MCF 10A (cell line): Measurements from ENCODE around the gene DGKG. TPM values are rescaled to one million over a fixed set of nuclear protein-coding genes. Genes with fewer than 3 reads are reported as not detected.

Experiments
- BruUV-seq: library from RNA; stranded (reverse); fragments of 400-500 nt; replicated peaks from 2 replicates; lab custom pipeline; 2021; lab: Mats Ljungman, UMichigan
- CTCF ChIA-PET: fragments of 300-600 bp; sonication (Branson Sonifier 250); formaldehyde crosslinking; extraction: SDS; loops from one replicate; lab custom pipeline; 2021; ENCODE audit warnings: antibody characterized with exemption, inconsistent platforms; lab: Yijun Ruan, JAX
- POLR2A ChIA-PET: fragments of 300-600, 350-650 bp; sonication (Branson Sonifier 250); formaldehyde crosslinking; extraction: SDS; loops from one replicate; lab custom pipeline; 2020; ENCODE audit warnings: antibody characterized with exemption, inconsistent platforms; lab: Yijun Ruan, JAX
- DNase-seq: peaks from one replicate; pipeline ENCODE4 v3.0.0-alpha.2; 2018; ENCODE audit not compliant: unreplicated experiment
- H3K27ac Mint-ChIP-seq: one replicate; pipeline ENCODE4 v1.8.0; 2022; ENCODE audit warnings: mild to moderate bottlenecking, low read depth, mixed read lengths; ENCODE audit not compliant: unreplicated experiment
- H3K27me3 Mint-ChIP-seq: one replicate; pipeline ENCODE4 v1.8.0; 2022; ENCODE audit warnings: mixed read lengths; ENCODE audit not compliant: insufficient read depth, unreplicated experiment
- H3K36me3 Mint-ChIP-seq: one replicate; pipeline ENCODE4 v1.8.0; 2022; ENCODE audit warnings: mild to moderate bottlenecking, moderate library complexity, mixed read lengths; ENCODE audit not compliant: insufficient read depth, unreplicated experiment
- H3K4me1 Mint-ChIP-seq: one replicate; pipeline ENCODE4 v1.8.0; 2022; ENCODE audit warnings: mixed read lengths; ENCODE audit not compliant: insufficient read depth, unreplicated experiment
- H3K4me3 Mint-ChIP-seq: one replicate; pipeline ENCODE4 v1.8.0; 2022; ENCODE audit warnings: mild to moderate bottlenecking, moderate library complexity, mixed read lengths; ENCODE audit not compliant: unreplicated experiment
- H3K9me3 Mint-ChIP-seq: one replicate; pipeline ENCODE4 v1.8.0; 2022; ENCODE audit warnings: mixed read lengths; ENCODE audit not compliant: unreplicated experiment
- intact Hi-C: fragments of 100-400 bp; cut with micrococcal nuclease; formaldehyde crosslinking; loops from 2 replicates; pipeline ENCODE4 v1.14.1; 2022
- total RNA-seq: library from RNA; stranded (reverse); gene quantifications from 2 replicates; pipeline ENCODE4 v1.2.3, GENCODE V29; 2022
- TF ChIP-seq, protein P1 (sequence below): fragments of 200-600 bp; IDR thresholded peaks from one replicate; pipeline ENCODE4 v1.8.0; 2022; ENCODE audit warnings: antibody characterized with exemption, mild to moderate bottlenecking; ENCODE audit not compliant: unreplicated experiment

The DGKG gene
- total RNA-seq, 1 experiment from 2014 or later: not detected

DNA sequence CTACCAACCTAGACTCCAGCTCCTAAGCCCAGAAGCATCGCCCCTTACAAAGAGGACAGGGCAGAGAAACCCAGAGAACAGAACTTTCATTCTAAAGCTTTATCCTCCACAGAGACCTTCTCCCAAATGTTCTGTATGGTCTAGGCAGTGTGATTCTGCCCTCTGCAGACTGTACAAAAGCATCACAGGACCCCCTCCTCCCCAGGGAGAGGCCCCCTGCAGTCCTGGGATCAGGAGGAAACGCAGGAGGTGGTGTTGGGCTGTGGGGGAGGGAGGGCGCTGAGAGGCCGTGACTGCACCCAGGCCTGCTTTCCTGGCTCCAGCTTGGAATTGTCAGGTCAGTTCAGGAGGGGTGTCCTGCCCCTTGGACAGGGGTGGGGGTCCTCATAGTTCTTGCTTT lies 101.3 kb downstream of the DGKG start:
- ChIA-PET CTCF (interaction anchor here (0.6 to 5.7 kb wide), 8 partner anchors 9 to 289 kb away, joined by 3 to 107 read pairs (median 4); no protein-coding TSS in a partner anchor), POLR2A (interaction anchor here (0.6 to 1.9 kb wide), 3 partner anchors 279 to 523 kb away, joined by 3 to 6 read pairs (median 5); partner anchors contain the start of gene TBCCD1)
- Mint-ChIP-seq H3K4me3 (no peak overlapping the region), H3K4me1 (peaks cover 12% of the 10 kb centered on the region), H3K27ac (no peak overlapping the region), H3K9me3 (no peaks in the 10 kb centered on the region), H3K27me3 (peaks cover 11% of the 10 kb centered on the region), H3K36me3 (no peaks in the 10 kb centered on the region)
- BruUV-seq: no TSS peak
- no peak for DNase-seq
- intact Hi-C loops: no loop called here
- TF ChIP-seq, protein P1, sequence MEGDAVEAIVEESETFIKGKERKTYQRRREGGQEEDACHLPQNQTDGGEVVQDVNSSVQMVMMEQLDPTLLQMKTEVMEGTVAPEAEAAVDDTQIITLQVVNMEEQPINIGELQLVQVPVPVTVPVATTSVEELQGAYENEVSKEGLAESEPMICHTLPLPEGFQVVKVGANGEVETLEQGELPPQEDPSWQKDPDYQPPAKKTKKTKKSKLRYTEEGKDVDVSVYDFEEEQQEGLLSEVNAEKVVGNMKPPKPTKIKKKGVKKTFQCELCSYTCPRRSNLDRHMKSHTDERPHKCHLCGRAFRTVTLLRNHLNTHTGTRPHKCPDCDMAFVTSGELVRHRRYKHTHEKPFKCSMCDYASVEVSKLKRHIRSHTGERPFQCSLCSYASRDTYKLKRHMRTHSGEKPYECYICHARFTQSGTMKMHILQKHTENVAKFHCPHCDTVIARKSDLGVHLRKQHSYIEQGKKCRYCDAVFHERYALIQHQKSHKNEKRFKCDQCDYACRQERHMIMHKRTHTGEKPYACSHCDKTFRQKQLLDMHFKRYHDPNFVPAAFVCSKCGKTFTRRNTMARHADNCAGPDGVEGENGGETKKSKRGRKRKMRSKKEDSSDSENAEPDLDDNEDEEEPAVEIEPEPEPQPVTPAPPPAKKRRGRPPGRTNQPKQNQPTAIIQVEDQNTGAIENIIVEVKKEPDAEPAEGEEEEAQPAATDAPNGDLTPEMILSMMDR: no peak

DNA sequence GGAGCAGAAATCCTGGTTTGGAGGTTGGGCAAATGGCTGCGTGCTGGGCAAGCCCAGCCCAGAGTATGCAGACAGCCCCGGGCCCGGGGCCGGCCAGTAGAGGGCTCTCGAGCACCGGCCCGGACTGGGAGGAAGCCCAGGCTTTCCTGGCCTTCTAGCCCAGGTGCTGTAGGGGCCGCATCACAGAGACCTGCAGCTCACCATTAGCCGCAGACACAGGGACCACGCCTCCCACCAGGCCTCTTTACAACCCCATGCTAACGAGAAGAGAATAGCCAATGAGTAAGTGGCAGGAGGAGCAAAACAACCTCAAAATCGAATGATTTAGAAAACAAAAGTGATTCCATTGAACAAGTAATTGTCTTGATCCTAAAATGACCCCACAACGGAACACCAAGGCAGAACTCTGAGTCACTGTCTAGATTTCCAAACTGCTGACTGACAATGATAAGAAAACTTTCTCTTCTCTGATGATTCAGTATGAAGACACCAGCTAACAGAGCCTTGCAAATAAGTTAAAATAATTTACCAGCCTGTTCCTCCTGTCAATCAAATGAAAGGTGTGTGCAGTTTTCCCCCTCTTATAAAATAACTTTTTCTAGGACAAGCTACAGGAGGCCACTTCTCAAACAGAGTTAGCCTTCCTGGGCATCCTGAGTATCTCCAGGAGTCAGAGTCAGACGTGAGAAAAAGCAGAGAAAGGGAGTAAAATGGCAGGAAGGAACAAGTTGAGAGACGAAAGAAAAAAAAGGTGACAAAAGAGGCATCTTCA lies 102.2 kb downstream of the DGKG start:
- Mint-ChIP-seq H3K27me3 (peaks cover 11% of the 10 kb centered on the region), H3K4me1 (peaks cover 14% of the 10 kb centered on the region), H3K36me3 (no peaks in the 10 kb centered on the region), H3K9me3 (no peaks in the 10 kb centered on the region), H3K4me3 (no peak overlapping the region), H3K27ac (no peak overlapping the region)
- TF ChIP-seq, protein P1: peak; percentile 78
- CTCF ChIA-PET: interaction anchor here (0.6 to 5.7 kb wide), 36 partner anchors 9 to 1392 kb away, joined by 3 to 107 read pairs (median 4); partner anchors contain the start of gene CRYGS
- BruUV-seq: no TSS peak
- peak; percentile 75 for DNase-seq
- intact Hi-C loops: loop anchor here (1.0 to 5.0 kb wide), 5 partner anchors 227 to 1453 kb away; no protein-coding TSS in a partner anchor
- POLR2A ChIA-PET: interaction anchor here (0.6 to 1.9 kb wide), 4 partner anchors 276 to 307 kb away, joined by 3 to 7 read pairs (median 6); partner anchors contain the start of gene TBCCD1

DNA sequence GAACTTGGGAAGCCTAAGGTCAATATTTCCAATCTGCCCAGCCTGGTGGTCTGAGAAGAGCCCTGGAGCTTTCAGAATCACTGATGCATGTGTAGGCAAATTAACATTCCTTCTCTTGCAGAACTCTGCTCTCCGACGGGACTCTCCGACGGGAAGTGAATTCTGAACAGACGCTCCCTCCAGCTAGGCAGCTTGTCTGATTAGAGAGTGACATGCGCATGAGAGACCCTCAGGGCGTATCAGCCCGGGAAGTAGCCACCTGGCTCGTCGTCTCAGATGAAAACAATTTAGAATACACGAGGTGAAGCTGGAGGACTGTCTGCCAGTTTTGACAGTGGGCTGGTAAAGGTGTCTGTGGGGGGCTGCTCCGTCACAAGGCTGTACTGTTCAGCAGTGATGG lies 103.1 kb downstream of the DGKG start:
- ChIA-PET CTCF (interaction anchor here (0.6 to 5.7 kb wide), 29 partner anchors 9 to 1391 kb away, joined by 3 to 107 read pairs (median 4); partner anchors contain the start of gene CRYGS), POLR2A (no interaction called here)
- H3K4me1 Mint-ChIP-seq: peaks cover 14% of the 10 kb centered on the region
- H3K4me3 Mint-ChIP-seq: no peak overlapping the region
- intact Hi-C loops: loop anchor here (1.0 to 5.0 kb wide), 5 partner anchors 227 to 1453 kb away; no protein-coding TSS in a partner anchor
- H3K36me3 Mint-ChIP-seq: no peaks in the 10 kb centered on the region
- BruUV-seq: no TSS peak
- no peaks in the 10 kb centered on the region for H3K9me3 Mint-ChIP-seq
- H3K27ac Mint-ChIP-seq: no peak overlapping the region
- DNase-seq: no peak
- H3K27me3 Mint-ChIP-seq: peaks cover 11% of the 10 kb centered on the region
- TF ChIP-seq, protein P1: no peak

DNA sequence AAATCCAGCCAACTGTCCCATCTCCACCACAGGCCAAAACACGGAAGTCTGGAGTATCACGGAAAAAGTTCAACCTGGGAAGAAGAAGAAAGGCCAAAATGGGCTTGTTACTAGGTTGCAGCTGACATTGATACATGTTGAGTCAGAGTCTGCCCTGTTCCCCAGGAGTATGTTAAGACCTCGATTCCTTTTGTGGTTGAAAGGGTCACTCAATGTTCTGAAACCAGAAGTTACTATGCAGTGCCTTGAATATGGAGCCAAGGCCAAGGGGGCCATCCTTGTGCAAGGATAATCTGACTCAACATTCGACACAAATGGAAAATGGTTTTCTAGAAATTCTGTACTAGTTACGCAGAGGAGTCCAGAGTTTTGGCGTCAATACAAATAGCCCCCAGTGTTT lies 104.2 kb downstream of the DGKG start:
- no TSS peak for BruUV-seq
- ChIA-PET CTCF (interaction anchor here (1.3 to 5.7 kb wide), 6 partner anchors 13 to 283 kb away, joined by 3 to 107 read pairs (median 5); no protein-coding TSS in a partner anchor), POLR2A (interaction anchor here (0.7 kb wide), 1 partner anchor 282 kb away, joined by 5 read pairs; no protein-coding TSS in a partner anchor)
- Mint-ChIP-seq H3K4me1 (peaks cover 14% of the 10 kb centered on the region), H3K36me3 (no peaks in the 10 kb centered on the region), H3K27ac (no peak overlapping the region), H3K4me3 (no peak overlapping the region), H3K27me3 (peaks cover 11% of the 10 kb centered on the region), H3K9me3 (no peaks in the 10 kb centered on the region)
- intact Hi-C loops: loop anchor here (2.0 to 5.0 kb wide), 2 partner anchors 359 to 1454 kb away; no protein-coding TSS in a partner anchor
- DNase-seq: no peak
- TF ChIP-seq, protein P1: no peak
